GM10266 (cell line): ENCODE measurements around the gene CADPS2.

Experiments used
- DNase-seq: peaks from one replicate; pipeline ENCODE4 v3.0.0; 2012; ENCODE audit errors: extremely low spot score
- CTCF ChIP-seq: IDR thresholded peaks from 2 replicates; pipeline ENCODE4 v1.5.1; 2012; ENCODE audit warnings: mild to moderate bottlenecking, low read depth; ENCODE audit not compliant: control insufficient read depth, insufficient read depth; ENCODE audit errors: missing control alignments

CADPS2 gene

GRCh38 chr7:122588621-122589020 lies 297.6 kb downstream of the CADPS2 start:
- no peak for TF ChIP-seq CTCF

GRCh38 chr7:122584676-122585251 lies 301.5 kb downstream of the CADPS2 start:
- no peak for DNase-seq
- TF ChIP-seq CTCF: no peak

More at GRCh38 chr7:122588621-122589020, 297.6 kb downstream of the CADPS2 start:
- no peak for DNase-seq

GRCh38 chr7:122578350-122578749 lies 307.9 kb downstream of the CADPS2 start:
- TF ChIP-seq CTCF: no peak
- no peak for DNase-seq

- no peak for DNase-seq
- TF ChIP-seq CTCF: no peak
Observed at GRCh38 chr7:122577449-122578003, 308.7 kb downstream of the CADPS2 start.

- DNase-seq: no peak
- no peak for TF ChIP-seq CTCF
Observed at GRCh38 chr7:122572706-122573105, 313.6 kb downstream of the CADPS2 start.

GRCh38 chr7:122561326-122561725 lies 324.9 kb downstream of the CADPS2 start:
- DNase-seq: no peak
- no peak for TF ChIP-seq CTCF

- no peak for TF ChIP-seq CTCF
- DNase-seq: no peak
Observed at GRCh38 chr7:122556873-122557542, 329.3 kb downstream of the CADPS2 start.
